Measurements from ENCODE around the gene PKN3.

GRCh38 chr9:128715436-128715750, 13.1 kb downstream of the PKN3 start:
- TF ChIP-seq CTCF (IDR thresholded peaks at IDR 0.05 in 4 of 5, conservative IDR thresholded peaks at IDR 0.05 in 1 of 5) (no peak), POLR2A (IDR thresholded peaks at IDR 0.05) (no peak)

Data from gastrocnemius medialis (tissue), 4 donors.